Measurements from ENCODE around the gene EPOP.
"Not testable (repeated sequence)": the region's sequence is repeated elsewhere in the genome, so short reads cannot be mapped to it uniquely, and the experiment has no call there.

EPOP gene

DNA sequence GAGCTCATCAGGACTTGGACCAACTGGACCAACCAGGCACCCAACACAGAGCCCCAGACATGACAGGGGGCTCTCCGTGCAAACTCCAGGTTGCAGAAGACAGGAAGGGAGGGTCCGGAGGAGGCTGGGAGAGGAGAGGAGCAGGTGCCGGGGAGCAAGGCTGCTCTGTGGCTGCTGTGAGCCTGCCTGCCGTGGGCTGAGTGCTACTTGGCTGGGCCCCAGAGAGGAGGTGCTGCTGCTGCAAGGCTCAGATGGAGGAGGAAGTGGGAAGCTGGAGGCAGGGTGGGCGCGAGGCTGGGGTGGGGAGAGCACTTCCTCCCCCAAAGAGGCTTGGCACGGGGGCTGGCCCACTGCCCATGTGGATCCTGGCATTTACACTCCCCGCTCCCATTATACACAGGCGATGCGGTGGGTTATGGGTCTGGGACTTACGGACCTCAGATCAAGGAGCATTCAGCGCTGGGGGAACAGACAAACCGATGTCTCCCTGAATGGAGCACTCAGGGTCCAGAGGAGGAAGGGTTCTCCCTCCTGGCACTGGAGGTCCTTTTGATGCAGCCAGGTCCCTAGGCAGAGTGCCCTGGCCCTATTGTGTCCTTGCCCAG is 15.9 kb downstream of the EPOP start:
- Mint-ChIP-seq H3K4me1 (peaks cover 6% of the 10 kb centered on the region), H3K27ac (no peak overlapping the region), H3K4me3 (no peak overlapping the region), H3K9me3 (no peaks in the 10 kb centered on the region), H3K27me3 (peaks cover 76% of the 10 kb centered on the region), H3K36me3 (no peaks in the 10 kb centered on the region)
- CTCF ChIA-PET: interaction anchor here (12.6 kb wide), 1 partner anchor 101 kb away, joined by 154 read pairs; no protein-coding TSS in a partner anchor
- no peak for DNase-seq

DNA sequence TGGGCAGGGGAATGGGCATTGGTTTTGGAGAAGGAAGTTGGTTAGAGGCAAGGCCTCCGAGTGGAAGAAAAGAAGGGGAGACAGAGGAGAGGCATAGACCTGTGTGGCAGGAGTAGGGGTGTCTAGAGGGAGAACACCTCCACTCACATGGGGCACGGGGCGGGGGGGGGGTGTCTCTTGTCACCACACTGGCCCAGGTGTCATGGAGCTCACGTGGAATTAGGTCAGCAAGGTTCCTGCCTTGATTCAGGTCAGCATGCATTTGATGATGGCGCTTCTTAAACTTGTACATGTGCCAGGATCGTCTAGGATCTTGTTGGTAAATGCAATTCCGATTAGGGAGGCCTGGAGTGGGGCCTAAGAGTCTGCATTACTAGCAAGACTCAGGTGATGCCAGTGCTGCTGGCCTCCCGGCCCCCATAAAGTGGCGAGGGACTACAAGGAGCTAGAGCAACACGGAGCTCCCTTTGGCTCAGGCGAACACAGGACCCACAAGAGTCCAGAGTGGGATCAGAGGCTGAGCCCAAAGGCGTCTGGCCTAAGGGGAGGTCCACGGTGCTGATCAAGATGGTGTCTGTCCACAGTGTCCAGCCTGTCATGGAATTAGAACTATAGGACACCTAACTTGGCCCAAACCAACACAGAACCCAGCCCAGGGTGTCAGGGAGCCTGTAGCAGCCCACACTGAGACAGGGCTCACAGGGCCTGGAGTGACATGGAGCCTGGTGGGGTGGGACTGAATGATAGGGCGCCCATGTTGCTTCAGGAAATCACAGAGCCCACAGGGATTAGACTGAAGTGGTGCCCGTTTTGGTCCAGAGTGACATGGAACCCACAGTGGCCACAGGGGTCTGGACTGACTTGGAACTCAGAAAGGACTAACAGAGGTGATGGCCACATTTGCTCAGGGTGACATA is 16.7 kb downstream of the EPOP start:
- no peak overlapping the region for H3K4me3 Mint-ChIP-seq
- no peak overlapping the region for H3K27ac Mint-ChIP-seq
- H3K4me1 Mint-ChIP-seq: peaks cover 6% of the 10 kb centered on the region
- DNase-seq: no peak
- peaks cover 72% of the 10 kb centered on the region for H3K27me3 Mint-ChIP-seq
- CTCF ChIA-PET: interaction anchor here (12.6 kb wide), 1 partner anchor 101 kb away, joined by 154 read pairs; no protein-coding TSS in a partner anchor
- H3K36me3 Mint-ChIP-seq: no peaks in the 10 kb centered on the region
- H3K9me3 Mint-ChIP-seq: no peaks in the 10 kb centered on the region

- DNase-seq: no peak
- no peaks in the 10 kb centered on the region for H3K36me3 Mint-ChIP-seq
- peaks cover 6% of the 10 kb centered on the region for H3K4me1 Mint-ChIP-seq
- H3K9me3 Mint-ChIP-seq: no peaks in the 10 kb centered on the region
- peaks cover 66% of the 10 kb centered on the region for H3K27me3 Mint-ChIP-seq
- H3K27ac Mint-ChIP-seq: no peak overlapping the region
- CTCF ChIA-PET: interaction anchor here (1.0 kb wide), 1 partner anchor 14 kb away, joined by 3 read pairs; no protein-coding TSS in a partner anchor
- H3K4me3 Mint-ChIP-seq: no peak overlapping the region
Observed at GRCh38 chr17:38656959-38657823, 17.6 kb downstream of the EPOP start.

- H3K27me3 Mint-ChIP-seq: peaks cover 67% of the 10 kb centered on the region
- no peak for DNase-seq
- CTCF ChIA-PET: interaction anchor here (1.3 to 3.1 kb wide), 4 partner anchors 9 to 97 kb away, joined by 3 to 16 read pairs (median 4); no protein-coding TSS in a partner anchor
- no peaks in the 10 kb centered on the region for H3K9me3 Mint-ChIP-seq
- no peak overlapping the region for H3K27ac Mint-ChIP-seq
- no peaks in the 10 kb centered on the region for H3K36me3 Mint-ChIP-seq
- H3K4me1 Mint-ChIP-seq: peaks cover 6% of the 10 kb centered on the region
- no peak overlapping the region for H3K4me3 Mint-ChIP-seq
Observed at GRCh38 chr17:38654411-38655398, 20.1 kb downstream of the EPOP start.

DNA sequence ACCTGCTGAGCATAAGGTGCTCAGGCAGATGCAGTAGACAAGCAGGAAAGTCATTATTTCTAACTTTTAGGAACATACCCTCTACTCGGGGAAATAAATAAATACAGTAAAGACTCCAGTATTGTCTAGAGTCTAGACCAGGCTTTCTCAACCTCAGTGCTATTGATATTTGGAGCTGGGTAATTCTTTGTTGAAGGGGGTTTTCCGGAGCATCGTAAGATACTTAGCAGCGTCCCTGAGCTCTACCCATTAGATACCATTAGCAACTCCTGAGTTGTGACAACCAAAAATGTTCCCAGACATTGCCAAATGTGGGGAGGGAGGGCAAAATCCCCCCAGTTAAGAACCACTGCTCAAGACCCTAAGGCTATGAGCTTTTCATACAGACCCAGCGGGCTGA is 21.1 kb downstream of the EPOP start:
- Mint-ChIP-seq H3K9me3 (no peaks in the 10 kb centered on the region), H3K27me3 (peaks cover 70% of the 10 kb centered on the region), H3K36me3 (no peaks in the 10 kb centered on the region), H3K27ac (no peak overlapping the region), H3K4me1 (peaks cover 6% of the 10 kb centered on the region), H3K4me3 (no peak overlapping the region)
- DNase-seq: no peak
- CTCF ChIA-PET: interaction anchor here (0.6 to 3.1 kb wide), 5 partner anchors 10 to 96 kb away, joined by 3 to 16 read pairs (median 4); no protein-coding TSS in a partner anchor

DNA sequence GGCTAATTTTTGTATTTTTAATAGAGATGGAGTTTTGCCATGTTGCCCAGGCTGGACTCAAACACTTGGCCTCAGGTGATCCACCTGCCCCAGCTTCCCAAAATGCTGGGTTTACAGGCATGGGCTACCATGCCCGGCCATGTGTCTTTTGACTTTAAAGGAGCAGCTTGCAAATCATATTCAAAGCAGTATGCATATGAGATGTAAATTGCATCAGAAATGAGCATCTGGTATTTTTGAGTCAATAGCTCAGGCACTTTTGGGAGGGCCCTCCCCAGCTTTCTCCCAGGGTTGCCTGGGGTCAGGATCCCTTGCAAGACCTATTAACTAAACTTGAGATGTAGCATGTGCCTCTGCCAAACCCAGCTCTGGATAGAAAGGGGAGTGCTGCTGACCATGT is 21.5 kb downstream of the EPOP start:
- peaks cover 4% of the 10 kb centered on the region for H3K4me1 Mint-ChIP-seq
- CTCF ChIA-PET: interaction anchor here (0.6 to 3.1 kb wide), 4 partner anchors 10 to 94 kb away, joined by 3 to 16 read pairs (median 4); no protein-coding TSS in a partner anchor
- H3K4me3 Mint-ChIP-seq: no peak overlapping the region
- H3K36me3 Mint-ChIP-seq: no peaks in the 10 kb centered on the region
- no peaks in the 10 kb centered on the region for H3K9me3 Mint-ChIP-seq
- no peak overlapping the region for H3K27ac Mint-ChIP-seq
- peaks cover 66% of the 10 kb centered on the region for H3K27me3 Mint-ChIP-seq
- no peak for DNase-seq

- not testable (repeated sequence) for H3K4me1 Mint-ChIP-seq, H3K36me3 Mint-ChIP-seq, H3K27ac Mint-ChIP-seq, H3K9me3 Mint-ChIP-seq, DNase-seq, H3K4me3 Mint-ChIP-seq
- peaks cover 51% of the 10 kb centered on the region for H3K27me3 Mint-ChIP-seq
- CTCF ChIA-PET: interaction anchor here (0.6 to 2.5 kb wide), 2 partner anchors 16 to 264 kb away, joined by 4 to 8 read pairs; no protein-coding TSS in a partner anchor
Observed at GRCh38 chr17:38650653-38651173, 24.0 kb downstream of the EPOP start.

DNA sequence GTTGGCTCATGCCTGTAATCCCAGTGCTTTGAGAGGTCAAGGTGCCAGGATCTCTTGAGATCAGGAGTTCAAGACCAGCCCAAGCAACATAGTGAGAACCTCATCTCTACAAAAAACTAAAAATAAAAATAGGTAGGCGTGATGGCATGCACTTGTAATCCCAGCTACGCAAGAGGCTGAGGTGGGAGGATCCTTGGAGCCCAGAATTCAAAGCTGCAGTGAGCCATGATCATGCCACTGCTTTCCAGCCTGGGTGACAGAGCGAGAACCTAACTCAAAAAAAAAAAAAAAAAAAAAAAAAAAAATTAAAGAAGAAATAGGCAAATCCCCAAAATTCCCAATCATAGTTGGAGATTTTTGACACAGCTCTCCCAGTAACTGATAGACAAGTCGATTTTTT is 36.8 kb downstream of the EPOP start:
- no peaks in the 10 kb centered on the region for H3K36me3 Mint-ChIP-seq
- H3K9me3 Mint-ChIP-seq: no peaks in the 10 kb centered on the region
- DNase-seq: no peak
- CTCF ChIA-PET: no interaction called here
- H3K4me3 Mint-ChIP-seq: no peak overlapping the region
- H3K27ac Mint-ChIP-seq: no peak overlapping the region
- H3K27me3 Mint-ChIP-seq: peaks cover 15% of the 10 kb centered on the region
- no peaks in the 10 kb centered on the region for H3K4me1 Mint-ChIP-seq

- no peak for DNase-seq
- Mint-ChIP-seq H3K27ac (no peak overlapping the region), H3K9me3 (no peaks in the 10 kb centered on the region), H3K4me3 (no peak overlapping the region), H3K4me1 (no peaks in the 10 kb centered on the region), H3K27me3 (peaks cover 15% of the 10 kb centered on the region), H3K36me3 (no peaks in the 10 kb centered on the region)
- CTCF ChIA-PET: no interaction called here
Observed at GRCh38 chr17:38636054-38636453, 38.7 kb downstream of the EPOP start.

DNA sequence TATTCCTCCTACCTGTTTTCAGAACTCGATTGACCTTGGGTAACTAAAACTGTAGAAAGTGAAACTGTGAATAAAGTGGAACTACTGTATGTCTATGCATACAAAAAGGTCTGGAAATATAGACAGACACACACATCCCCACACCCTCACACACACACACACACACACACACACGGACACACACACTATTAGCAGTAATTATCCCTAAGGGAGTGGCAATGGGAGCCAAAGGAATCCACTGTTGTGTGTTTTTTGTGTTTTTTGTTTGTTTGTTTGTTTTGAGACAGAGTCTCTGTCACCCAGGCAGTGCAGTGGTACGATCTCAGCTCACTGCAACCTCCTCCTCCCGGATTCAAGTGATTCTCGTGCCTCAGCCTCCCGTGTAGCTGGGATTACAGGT is 42.4 kb downstream of the EPOP start:
- no peak for DNase-seq
- H3K4me3 Mint-ChIP-seq: no peak overlapping the region
- H3K27me3 Mint-ChIP-seq: peaks cover 21% of the 10 kb centered on the region
- H3K27ac Mint-ChIP-seq: no peak overlapping the region
- CTCF ChIA-PET: no interaction called here
- H3K4me1 Mint-ChIP-seq: no peaks in the 10 kb centered on the region
- no peaks in the 10 kb centered on the region for H3K9me3 Mint-ChIP-seq
- no peaks in the 10 kb centered on the region for H3K36me3 Mint-ChIP-seq

DNA sequence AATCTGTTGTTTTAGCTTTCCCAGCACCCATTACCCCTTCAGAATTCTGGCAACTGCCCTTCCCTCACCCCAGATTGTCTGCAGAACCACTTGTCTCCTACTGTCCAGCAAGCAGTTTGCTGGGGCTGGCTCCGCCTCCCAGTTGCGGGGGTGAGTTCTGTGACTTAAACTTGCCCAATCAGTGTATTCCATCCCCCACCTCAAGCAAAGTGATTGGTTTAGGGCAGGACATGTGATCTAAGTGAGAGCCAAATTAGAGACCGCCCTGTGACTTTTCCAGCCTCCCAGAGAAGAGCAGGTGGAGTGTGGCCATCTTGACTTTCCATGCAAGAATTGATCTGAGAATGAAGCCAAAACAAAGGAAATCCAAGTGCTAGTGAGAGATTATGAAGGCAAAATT is 46.3 kb downstream of the EPOP start:
- H3K4me3 Mint-ChIP-seq: no peak overlapping the region
- peaks cover 3% of the 10 kb centered on the region for H3K4me1 Mint-ChIP-seq
- no peaks in the 10 kb centered on the region for H3K9me3 Mint-ChIP-seq
- H3K27ac Mint-ChIP-seq: no peak overlapping the region
- DNase-seq: no peak
- CTCF ChIA-PET: no interaction called here
- peaks cover 30% of the 10 kb centered on the region for H3K27me3 Mint-ChIP-seq
- no peaks in the 10 kb centered on the region for H3K36me3 Mint-ChIP-seq

DNA sequence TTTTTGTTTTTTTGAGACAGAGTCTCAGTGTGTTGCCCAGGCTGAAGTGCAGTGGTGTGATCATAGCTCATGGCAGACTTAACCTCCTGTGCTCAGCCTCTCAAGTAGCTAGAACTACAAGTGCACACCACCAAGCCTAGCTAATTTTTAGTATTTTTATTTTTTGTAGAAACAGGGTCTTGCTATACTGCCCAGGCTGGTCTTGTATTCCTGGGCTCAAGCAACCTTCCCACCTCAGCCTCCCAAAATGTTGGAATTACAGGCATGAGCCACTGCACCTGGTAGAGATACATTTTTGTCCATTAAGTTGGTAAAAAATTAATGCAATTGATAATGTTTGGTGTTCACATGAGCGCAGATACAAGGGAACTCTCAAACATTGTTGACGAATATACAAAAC is 46.8 kb downstream of the EPOP start:
- Mint-ChIP-seq H3K4me3 (no peak overlapping the region), H3K27ac (no peak overlapping the region), H3K36me3 (no peaks in the 10 kb centered on the region), H3K4me1 (peaks cover 3% of the 10 kb centered on the region), H3K27me3 (peaks cover 30% of the 10 kb centered on the region), H3K9me3 (no peaks in the 10 kb centered on the region)
- CTCF ChIA-PET: no interaction called here
- no peak for DNase-seq
